Activated naive CD4-positive, alpha-beta T cell treated with anti-CD3 and anti-CD28 coated beads, Interleukin-2, amount 10 ng/mL, durations not matched to agents 7 days and 5 days (primary cell): ENCODE results near the gene PCID2.
A peak's percentile ranks its signal among the peaks of the same experiment; 100 is the strongest.

Source experiments
- CTCF ChIA-PET: fragments of 350-600 bp; sonication (Branson Sonifier 250); formaldehyde crosslinking; loops from one replicate; lab custom pipeline; 2021; ENCODE audit warnings: antibody characterized with exemption; lab: Charles Lee
- DNase-seq: peaks from one replicate; pipeline ENCODE4 v3.0.0-alpha.2; 2020
- H3K27ac Mint-ChIP-seq: one replicate; pipeline ENCODE4 v1.8.0; 2021; ENCODE audit warnings: mild to moderate bottlenecking, moderate library complexity, mixed read lengths
- H3K27me3 Mint-ChIP-seq: one replicate; pipeline ENCODE4 v1.8.0; 2021; ENCODE audit warnings: mild to moderate bottlenecking, mixed read lengths
- H3K36me3 Mint-ChIP-seq: one replicate; pipeline ENCODE4 v1.8.0; 2021; ENCODE audit warnings: mixed read lengths
- H3K4me1 Mint-ChIP-seq: one replicate; pipeline ENCODE4 v1.8.0; 2021; ENCODE audit warnings: mixed read lengths
- H3K4me3 Mint-ChIP-seq: one replicate; pipeline ENCODE4 v1.8.0; 2021; ENCODE audit warnings: mild to moderate bottlenecking, moderate library complexity, mixed read lengths
- H3K9me3 Mint-ChIP-seq: one replicate; pipeline ENCODE4 v1.8.0; 2021; ENCODE audit warnings: mixed read lengths

Gene PCID2

DNA sequence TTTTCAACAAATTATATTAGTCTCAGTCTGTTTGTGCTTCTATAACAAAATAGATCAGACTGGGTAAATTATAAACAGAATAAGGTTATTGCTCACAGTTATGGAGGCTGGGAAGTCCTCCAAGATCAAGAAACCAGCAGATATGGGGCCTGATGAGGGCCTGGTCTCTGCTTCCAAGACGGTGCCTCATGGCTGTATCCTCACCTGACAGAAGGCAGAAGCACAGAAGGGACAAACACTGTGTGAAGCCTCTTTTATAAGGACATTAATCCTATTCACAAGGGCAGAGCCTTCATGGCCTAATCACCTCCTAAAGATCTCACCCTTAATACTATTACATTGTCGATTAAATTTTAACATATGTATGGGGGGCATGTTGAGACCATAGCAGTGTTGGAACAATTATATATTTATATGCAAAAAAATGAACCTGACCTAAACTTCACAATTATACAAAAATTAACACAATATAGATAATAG, 73.1 kb downstream of the PCID2 start:
- Mint-ChIP-seq H3K36me3 (no peaks in the 10 kb centered on the region), H3K4me3 (no peak overlapping the region), H3K27me3 (peaks cover 44% of the 10 kb centered on the region), H3K4me1 (no peaks in the 10 kb centered on the region), H3K27ac (no peak overlapping the region), H3K9me3 (no peaks in the 10 kb centered on the region)
- CTCF ChIA-PET = no interaction called here
- DNase-seq = no peak

DNA sequence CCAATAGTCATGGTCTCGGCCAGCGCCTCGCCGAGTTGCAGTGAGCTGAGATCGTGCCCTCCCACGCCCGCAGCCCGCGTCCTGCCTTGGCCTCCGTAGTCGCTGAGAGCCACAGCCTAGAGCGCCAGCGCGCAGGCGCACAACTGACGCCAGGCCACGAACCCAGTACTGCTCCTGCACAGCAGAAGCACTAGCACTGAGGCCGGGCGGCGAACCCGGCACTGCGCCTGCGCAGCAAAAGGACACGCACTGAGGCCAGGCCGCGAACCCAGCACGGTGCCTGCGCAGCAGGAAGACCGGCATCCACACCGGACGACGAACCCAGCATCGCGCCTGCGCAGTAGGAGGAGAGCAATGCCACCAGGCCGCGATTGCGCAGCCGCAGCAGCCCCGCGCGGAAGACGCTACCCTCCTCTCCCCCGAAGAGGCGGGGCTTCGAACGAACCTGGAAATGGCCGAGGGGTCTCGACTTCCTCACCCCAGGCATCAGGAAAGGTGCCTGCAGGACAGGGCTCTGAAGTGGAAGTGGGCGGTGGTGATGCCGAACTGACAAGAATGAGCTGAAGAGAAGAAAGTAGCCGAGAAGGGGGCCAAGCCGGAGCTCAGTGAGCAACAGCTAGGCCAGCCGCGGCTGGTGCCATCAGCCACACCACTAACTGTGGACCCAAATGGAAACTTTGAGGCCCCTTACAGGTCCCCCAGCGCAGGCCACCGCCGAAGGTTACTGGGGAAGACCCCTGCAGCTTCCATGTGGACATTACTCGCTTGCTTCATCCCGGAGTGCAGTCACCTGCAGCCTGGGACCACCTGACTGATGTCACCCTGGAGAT, 78.3 kb downstream of the PCID2 start:
- no peaks in the 10 kb centered on the region for H3K4me1 Mint-ChIP-seq
- CTCF ChIA-PET = no interaction called here
- peaks cover 79% of the 10 kb centered on the region for H3K27me3 Mint-ChIP-seq
- DNase-seq = peak; percentile 43
- no peak overlapping the region for H3K4me3 Mint-ChIP-seq
- H3K36me3 Mint-ChIP-seq = no peaks in the 10 kb centered on the region
- no peak overlapping the region for H3K27ac Mint-ChIP-seq
- H3K9me3 Mint-ChIP-seq = no peaks in the 10 kb centered on the region

DNA sequence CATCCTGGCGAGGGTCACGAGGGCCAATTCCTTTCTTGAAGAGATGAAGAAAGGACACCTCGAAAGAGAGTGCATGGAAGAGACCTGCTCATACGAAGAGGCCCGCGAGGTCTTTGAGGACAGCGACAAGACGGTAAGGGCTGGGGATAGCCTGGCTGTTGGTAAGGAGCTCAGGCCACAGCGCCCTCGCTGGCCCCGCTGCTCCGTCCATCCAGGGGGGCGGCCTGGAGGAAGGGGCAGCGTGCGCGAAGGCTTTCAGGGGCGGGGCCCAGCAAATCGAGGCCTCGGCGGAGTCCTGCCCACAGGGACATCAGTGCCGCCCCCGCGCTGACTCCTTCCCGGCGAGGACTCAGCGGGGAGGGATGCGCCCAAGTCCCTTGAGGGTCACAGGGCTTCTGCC, 79.0 kb downstream of the PCID2 start:
- no peaks in the 10 kb centered on the region for H3K36me3 Mint-ChIP-seq
- peaks cover 79% of the 10 kb centered on the region for H3K27me3 Mint-ChIP-seq
- H3K4me1 Mint-ChIP-seq = no peaks in the 10 kb centered on the region
- no peak for DNase-seq
- H3K9me3 Mint-ChIP-seq = no peaks in the 10 kb centered on the region
- CTCF ChIA-PET = no interaction called here
- H3K4me3 Mint-ChIP-seq = no peak overlapping the region
- H3K27ac Mint-ChIP-seq = no peak overlapping the region
